ENCODE results near the gene TBL2.

GRCh38 chr7:73597978-73598782, 19.8 kb upstream of the TBL2 start:
- TF ChIP-seq POLR2A (IDR thresholded peaks at IDR 0.05) (no peak), CTCF (IDR thresholded peaks at IDR 0.05) (no peak)
